Colonic mucosa (tissue), 4 donors: Measurements from ENCODE around the gene ZCCHC2. TPM values are rescaled to one million over a fixed set of nuclear protein-coding genes. Genes with fewer than 3 reads are reported as not detected.

ENCODE experiments used
- DNase-seq: peaks from one replicate; pipeline ENCODE4 v3.0.0-alpha.2; 2020
- H3K27ac ChIP-seq: fragments of 200-600 bp; one replicate; pipeline ENCODE4 v1.8.0; 2021
- H3K27me3 ChIP-seq: fragments of 200-600 bp; one replicate; pipeline ENCODE4 v1.8.0; 2021
- H3K36me3 ChIP-seq: fragments of 200-600 bp; one replicate; pipeline ENCODE4 v1.8.0; 2021
- H3K4me1 ChIP-seq: fragments of 200-600 bp; one replicate; pipeline ENCODE4 v1.8.0; 2021; ENCODE audit warnings: mild to moderate bottlenecking
- H3K4me3 ChIP-seq: fragments of 200-600 bp; one replicate; pipeline ENCODE4 v1.8.0; 2021
- H3K9ac ChIP-seq, 2 donors: one replicate each; pipeline ENCODE4 v1.7.0; 2013; ENCODE audit warnings: control low read depth in 2 of 2, low read depth in 2 of 2, low read length in 2 of 2
- H3K9me3 ChIP-seq: fragments of 200-600 bp; one replicate; pipeline ENCODE4 v1.8.0; 2021
- intact Hi-C: fragments of 100-400 bp; cut with DNase I; formaldehyde crosslinking; loops from one replicate; pipeline ENCODE4 v1.14.1; 2022
- total RNA-seq, 2 donors: library from RNA; stranded (reverse); fragmentation: NEBNext Ultra II Directional in 1 of 2; extraction: Animal tissue kit (Norgen Biotek cat#: 25700) in 1 of 2; gene quantifications; one replicate each; pipeline ENCODE4 v1.2.1, GENCODE V29; 2021
- TF ChIP-seq, protein P1 (sequence below): fragments of 200-600 bp; IDR thresholded peaks from one replicate; pipeline ENCODE4 v1.8.0; 2022; ENCODE audit warnings: antibody characterized with exemption, mild to moderate bottlenecking
- donor health status: healthy.
- donor health status: DM: no; HTN: no; CAD: no.
- donor health status: DM: no; HTN: no; CAD: no.

The ZCCHC2 gene
- total RNA-seq, 2 donors from 2014 or later, result 24.7 to 25.7 TPM

GRCh38 chr18:62556397-62556796 lies 33.6 kb downstream of the ZCCHC2 start:
- H3K9ac ChIP-seq, result no peak overlapping the region
- no peaks in the 10 kb centered on the region for H3K27me3 ChIP-seq
- no peak overlapping the region for H3K27ac ChIP-seq
- no peaks in the 10 kb centered on the region for H3K9me3 ChIP-seq
- no peak overlapping the region for H3K4me3 ChIP-seq
- no peak for DNase-seq
- H3K36me3 ChIP-seq, result no peaks in the 10 kb centered on the region
- H3K4me1 ChIP-seq, result peaks cover 4% of the 10 kb centered on the region
- intact Hi-C loops, result no loop called here
- TF ChIP-seq, protein P1, sequence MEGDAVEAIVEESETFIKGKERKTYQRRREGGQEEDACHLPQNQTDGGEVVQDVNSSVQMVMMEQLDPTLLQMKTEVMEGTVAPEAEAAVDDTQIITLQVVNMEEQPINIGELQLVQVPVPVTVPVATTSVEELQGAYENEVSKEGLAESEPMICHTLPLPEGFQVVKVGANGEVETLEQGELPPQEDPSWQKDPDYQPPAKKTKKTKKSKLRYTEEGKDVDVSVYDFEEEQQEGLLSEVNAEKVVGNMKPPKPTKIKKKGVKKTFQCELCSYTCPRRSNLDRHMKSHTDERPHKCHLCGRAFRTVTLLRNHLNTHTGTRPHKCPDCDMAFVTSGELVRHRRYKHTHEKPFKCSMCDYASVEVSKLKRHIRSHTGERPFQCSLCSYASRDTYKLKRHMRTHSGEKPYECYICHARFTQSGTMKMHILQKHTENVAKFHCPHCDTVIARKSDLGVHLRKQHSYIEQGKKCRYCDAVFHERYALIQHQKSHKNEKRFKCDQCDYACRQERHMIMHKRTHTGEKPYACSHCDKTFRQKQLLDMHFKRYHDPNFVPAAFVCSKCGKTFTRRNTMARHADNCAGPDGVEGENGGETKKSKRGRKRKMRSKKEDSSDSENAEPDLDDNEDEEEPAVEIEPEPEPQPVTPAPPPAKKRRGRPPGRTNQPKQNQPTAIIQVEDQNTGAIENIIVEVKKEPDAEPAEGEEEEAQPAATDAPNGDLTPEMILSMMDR, result no peak

GRCh38 chr18:62558015-62558663 lies 35.3 kb downstream of the ZCCHC2 start:
- H3K9ac ChIP-seq, result no peak overlapping the region
- H3K27me3 ChIP-seq, result no peaks in the 10 kb centered on the region
- DNase-seq, result no peak
- no peak overlapping the region for H3K27ac ChIP-seq
- H3K4me1 ChIP-seq, result peaks cover 4% of the 10 kb centered on the region
- TF ChIP-seq, protein P1, result no peak
- H3K9me3 ChIP-seq, result no peaks in the 10 kb centered on the region
- intact Hi-C loops, result no loop called here
- H3K4me3 ChIP-seq, result no peak overlapping the region
- H3K36me3 ChIP-seq, result no peaks in the 10 kb centered on the region

DNA sequence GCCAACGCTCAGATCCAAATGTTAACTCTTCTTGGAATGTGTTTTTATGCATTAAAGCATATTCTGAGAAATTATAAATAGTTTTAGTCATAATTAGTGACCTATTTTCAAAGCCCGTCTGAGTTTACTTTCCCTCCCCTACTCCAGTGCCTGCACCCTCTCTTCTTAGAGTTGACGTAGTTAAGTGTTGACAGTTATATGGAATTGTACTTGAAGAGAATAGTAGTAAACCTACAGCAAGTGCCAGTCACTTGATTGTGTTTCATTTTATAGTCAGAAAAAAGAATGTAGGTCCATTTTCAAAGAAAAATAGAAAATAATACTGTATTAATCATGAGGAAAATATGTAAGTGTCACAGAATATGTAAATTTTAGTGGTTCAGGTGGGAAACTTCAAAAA lies 41.2 kb downstream of the ZCCHC2 start:
- Histone ChIP-seq H3K27me3 (no peaks in the 10 kb centered on the region), H3K4me3 (no peak overlapping the region), H3K4me1 (no peaks in the 10 kb centered on the region), H3K27ac (no peak overlapping the region), H3K36me3 (no peaks in the 10 kb centered on the region), H3K9ac (no peak overlapping the region), H3K9me3 (no peaks in the 10 kb centered on the region)
- DNase-seq, result no peak
- intact Hi-C loops, result no loop called here
- TF ChIP-seq, protein P1, result no peak

DNA sequence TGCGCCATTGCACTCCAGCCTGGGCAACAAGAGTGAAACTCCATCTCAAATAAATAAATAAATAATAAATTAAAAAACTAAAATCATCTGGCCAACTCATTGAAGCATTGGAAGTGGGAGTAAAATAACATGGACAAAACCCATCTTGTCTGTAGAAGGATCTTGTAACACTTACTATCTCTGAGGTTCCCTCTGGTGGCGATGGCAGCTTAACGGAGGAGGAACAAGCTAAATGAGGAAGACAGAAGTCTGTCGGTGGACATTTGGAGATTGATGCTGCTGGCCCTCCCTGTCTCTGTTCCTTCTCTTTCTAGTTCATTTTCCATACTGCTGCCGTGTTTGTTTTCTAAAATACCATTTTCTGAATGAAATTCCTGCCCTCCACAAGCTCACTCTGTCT lies 43.4 kb downstream of the ZCCHC2 start:
- Histone ChIP-seq H3K27ac (no peak overlapping the region), H3K27me3 (no peaks in the 10 kb centered on the region), H3K4me1 (no peaks in the 10 kb centered on the region), H3K36me3 (no peaks in the 10 kb centered on the region), H3K4me3 (no peak overlapping the region), H3K9me3 (no peaks in the 10 kb centered on the region), H3K9ac (no peak overlapping the region)
- peak; percentile 45 for DNase-seq
- TF ChIP-seq, protein P1, result peak; percentile 16
- intact Hi-C loops, result no loop called here

DNA sequence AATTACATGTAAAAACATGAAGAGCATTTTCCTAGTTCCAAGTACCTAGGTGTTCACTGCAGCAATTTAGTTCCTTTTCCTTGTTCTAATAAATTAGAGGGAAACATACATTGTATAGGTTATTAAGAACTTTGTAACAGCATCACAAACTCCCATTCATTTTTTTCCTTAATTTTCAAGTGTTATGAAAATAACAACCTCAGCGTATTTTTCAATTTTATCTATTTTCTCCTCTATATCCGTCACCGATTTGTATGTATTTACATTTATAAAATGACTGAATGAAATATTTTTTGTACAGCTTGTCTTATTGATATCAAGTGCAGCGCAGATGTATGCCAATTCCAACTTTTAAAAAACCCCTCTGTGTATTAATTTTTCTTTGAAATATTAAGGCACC lies 44.0 kb downstream of the ZCCHC2 start:
- H3K4me1 ChIP-seq, result no peaks in the 10 kb centered on the region
- no peak for DNase-seq
- no peaks in the 10 kb centered on the region for H3K36me3 ChIP-seq
- no peaks in the 10 kb centered on the region for H3K27me3 ChIP-seq
- no peak overlapping the region for H3K9ac ChIP-seq
- no peaks in the 10 kb centered on the region for H3K9me3 ChIP-seq
- TF ChIP-seq, protein P1, result no peak
- no peak overlapping the region for H3K27ac ChIP-seq
- intact Hi-C loops, result no loop called here
- H3K4me3 ChIP-seq, result no peak overlapping the region
